HCT116 (cell line): Measurements from ENCODE around the gene TENM3. TPM values are rescaled to one million over a fixed set of nuclear protein-coding genes. Genes with fewer than 3 reads are reported as not detected.

Experiments used
- ATAC-seq: fragments of 200-7000 bp; cut with Tn5 transposase; 2 replicates; pipeline ENCODE4 v1.9.1; 2020; ENCODE audit warnings: mild to moderate bottlenecking, moderate library complexity
- BruUV-seq: library from RNA; stranded (reverse); fragments of 400-500 nt; replicated peaks from 2 replicates; lab custom pipeline; 2021; lab: Mats Ljungman, UMichigan
- CTCF ChIA-PET: fragments of 300-600 bp; sonication (Branson Sonifier 250); formaldehyde crosslinking; loops from one replicate; lab custom pipeline; 2021; ENCODE audit warnings: antibody characterized with exemption; lab: Charles Lee
- POLR2A ChIA-PET: fragments of 300-600, 350-600 bp; sonication (Branson Sonifier 250); formaldehyde crosslinking; loops from one replicate; lab custom pipeline; 2021; ENCODE audit warnings: antibody characterized with exemption; lab: Charles Lee
- RAD21 ChIA-PET, 2 experiments: fragments of 300-600 bp; sonication (Branson Sonifier 250); formaldehyde crosslinking; loops; one replicate each; lab custom pipeline; 2023; ENCODE audit warnings: low total read pairs in 2 of 2; ENCODE audit not compliant: uncharacterized antibody in 2 of 2, unreplicated experiment in 2 of 2, low non-redundant PET in 1 of 2; lab: Charles Lee
- DNase-seq: peaks from one replicate; pipeline ENCODE4 v3.0.0-alpha.2; 2010; ENCODE audit warnings: low read depth, low spot score
- H2AFZ ChIP-seq: fragments of 200-600 bp; shearing (Covaris generic), sonication (generic); 2 replicates; pipeline ENCODE4 v1.6.1; 2017; ENCODE audit warnings: low read depth, mixed run types, mixed read lengths, antibody characterized with exemption, low read length; ENCODE audit not compliant: poor library complexity, severe bottlenecking
- H3K27ac ChIP-seq: 2 replicates; pipeline ENCODE4 v1.5.1; 2012; ENCODE audit warnings: low read depth, low read length
- H3K27me3 ChIP-seq: fragments of 200-600 bp; sonication (generic); 2 replicates; pipeline ENCODE4 v1.6.1; 2016; ENCODE audit warnings: mixed run types, low read length, mixed read lengths; ENCODE audit not compliant: insufficient read depth
- H3K36me3 ChIP-seq, 2 experiments: fragments of 200-500 bp in 1 of 2; fragments of 200-600 bp in 1 of 2; sonication (Bioruptor generic) in 1 of 2; sonication (generic) in 1 of 2; 2 replicates each; pipeline versions ENCODE4 v1.5.1 to v1.6.1; 2014 to 2016; ENCODE audit warnings: low read length in 2 of 2, inconsistent platforms in 1 of 2, mixed read lengths in 1 of 2, mixed run types in 1 of 2; ENCODE audit not compliant: insufficient read depth in 2 of 2, control insufficient read depth in 1 of 2
- H3K4me1 ChIP-seq, 2 experiments: fragments of 200-600 bp in 1 of 2; sonication (generic) in 1 of 2; 2 replicates each; pipeline versions ENCODE4 v1.5.1 to v1.6.1; 2012 to 2017; ENCODE audit warnings: low read length in 2 of 2, inconsistent platforms in 1 of 2, mild to moderate bottlenecking in 1 of 2, mixed read lengths in 1 of 2, mixed run types in 1 of 2, moderate library complexity in 1 of 2; ENCODE audit not compliant: insufficient read depth in 2 of 2, control insufficient read depth in 1 of 2
- H3K4me2 ChIP-seq: fragments of 200-600 bp; sonication (generic); 2 replicates; pipeline ENCODE4 v1.6.1; 2017; ENCODE audit warnings: mixed run types, low read length, mixed read lengths
- H3K4me3 ChIP-seq, 2 experiments: fragments of 200-600 bp in 1 of 2; sonication (generic) in 1 of 2; replicated peaks in 1 of 2; 2 replicates each; pipeline ENCODE4 v1.5.1; 2011 to 2016; ENCODE audit warnings: low read length in 2 of 2, control low read depth in 1 of 2, low read depth in 1 of 2, mild to moderate bottlenecking in 1 of 2, mixed read lengths in 1 of 2, mixed run types in 1 of 2
- H3K79me2 ChIP-seq: fragments of 200-600 bp; sonication (generic); 2 replicates; pipeline ENCODE4 v1.6.1; 2017; ENCODE audit warnings: mild to moderate bottlenecking, mixed run types, low read length, moderate library complexity, mixed read lengths; ENCODE audit not compliant: insufficient read depth
- H3K9ac ChIP-seq: fragments of 200-600 bp; sonication (generic); 2 replicates; pipeline ENCODE4 v1.6.1; 2016; ENCODE audit warnings: low read length, mixed read lengths
- H3K9me2 ChIP-seq: fragments of 200-600 bp; sonication (generic), shearing (Covaris generic); 2 replicates; pipeline ENCODE4 v1.6.1; 2017; ENCODE audit warnings: mixed run types, mild to moderate bottlenecking, moderate library complexity; ENCODE audit not compliant: insufficient read depth
- H3K9me3 ChIP-seq, 2 experiments: fragments of 200-500 bp in 1 of 2; fragments of 200-600 bp in 1 of 2; sonication (Bioruptor generic) in 1 of 2; sonication (generic) in 1 of 2; 2 replicates each; pipeline ENCODE4 v1.6.1; 2014 to 2017; ENCODE audit warnings: low read length in 2 of 2, mixed read lengths in 2 of 2, inconsistent platforms in 1 of 2, low read depth in 1 of 2, mild to moderate bottlenecking in 1 of 2, mixed run types in 1 of 2, moderate library complexity in 1 of 2; ENCODE audit not compliant: control insufficient read depth in 1 of 2, insufficient read depth in 1 of 2
- H4K20me1 ChIP-seq: fragments of 200-600 bp; sonication (generic), shearing (Covaris generic); 2 replicates; pipeline ENCODE4 v1.6.1; 2017; ENCODE audit warnings: mixed run types, mild to moderate bottlenecking, moderate library complexity; ENCODE audit not compliant: insufficient read depth
- ATF3 ChIP-seq: IDR thresholded peaks from 2 replicates; pipeline ENCODE4 v1.6.1; 2012
- ELF1 ChIP-seq: IDR thresholded peaks from 2 replicates; pipeline ENCODE4 v1.6.1; 2012; ENCODE audit warnings: low read depth, borderline replicate concordance
- EZH2phosphoT487 ChIP-seq: fragments of 200-600 bp; IDR thresholded peaks from 2 replicates; pipeline ENCODE4 v1.6.1; 2018; ENCODE audit warnings: antibody characterized with exemption, borderline replicate concordance
- JUND ChIP-seq: IDR thresholded peaks from 2 replicates; pipeline ENCODE4 v1.6.1; 2012
- REST ChIP-seq: IDR thresholded peaks from 2 replicates; pipeline ENCODE4 v1.6.1; 2012; ENCODE audit warnings: low read depth
- SP1 ChIP-seq: IDR thresholded peaks from 2 replicates; pipeline ENCODE4 v1.6.1; 2012; ENCODE audit warnings: low read depth
- ZFX ChIP-seq: fragments of 450-650 bp; IDR thresholded peaks from 2 replicates; pipeline ENCODE4 v1.6.1; 2017
- ZNF274 ChIP-seq: fragments of 200-500 bp; sonication (Bioruptor generic); IDR thresholded peaks from 2 replicates; pipeline ENCODE4 v1.6.1; 2014; ENCODE audit warnings: mild to moderate bottlenecking, low read depth, low read length, inconsistent platforms
- intact Hi-C: fragments of 100-400 bp; cut with micrococcal nuclease; formaldehyde crosslinking; loops from 2 replicates; pipeline ENCODE4 v1.10.0; 2022
- total RNA-seq: library from RNA; stranded (reverse); gene quantifications from one replicate; pipeline ENCODE4 v1.2.1, GENCODE V29; 2021; ENCODE audit not compliant: unreplicated experiment

The TENM3 gene
- total RNA-seq, 1 experiment from 2014 or later = 0.54 TPM

- H3K79me2 ChIP-seq = no peaks in the 10 kb centered on the region
- no peaks in the 10 kb centered on the region for H3K27me3 ChIP-seq
- H4K20me1 ChIP-seq = no peaks in the 10 kb centered on the region
- no peak overlapping the region for H3K27ac ChIP-seq
- ATAC-seq = no peak
- POLR2A ChIA-PET = no interaction called here
- no peak overlapping the region for H3K9ac ChIP-seq
- no peaks in the 10 kb centered on the region for H3K9me2 ChIP-seq
- 0 out of 4 replicates have a peak, but pooled peaks cover 0 to 4% of the 10 kb centered on the region in 2 experiments for H3K4me1 ChIP-seq
- no peak overlapping the region for H3K4me2 ChIP-seq
- intact Hi-C loops = no loop called here
- no peak overlapping the region for H2AFZ ChIP-seq
- no peak for DNase-seq
- RAD21 ChIA-PET = no interaction called here
- no peaks in the 10 kb centered on the region for H3K36me3 ChIP-seq
- no peak for TF ChIP-seq SP1
- TF ChIP-seq ZNF274 = no peak
- no peak for TF ChIP-seq ATF3
- TF ChIP-seq ELF1 = no peak
- TF ChIP-seq EZH2phosphoT487 = no peak
- TF ChIP-seq, all 23 proteins: peak for 0
- BruUV-seq = no TSS peak
- CTCF ChIA-PET = no interaction called here
- H3K9me3 ChIP-seq = peaks cover 4 to 10% of the 10 kb centered on the region in 2 experiments; a peak in 2 of 4 replicates
- no peak overlapping the region for H3K4me3 ChIP-seq
Measured at GRCh38 chr4:182310962-182311361, 67.8 kb downstream of the TENM3 start.

GRCh38 chr4:182314537-182314936 lies 71.3 kb downstream of the TENM3 start:
- H4K20me1 ChIP-seq = no peaks in the 10 kb centered on the region
- no peak for TF ChIP-seq JUND
- TF ChIP-seq ZFX = no peak
- no peak for TF ChIP-seq REST
- TF ChIP-seq, all 23 proteins: peak for 0
- BruUV-seq = no TSS peak
- ChIA-PET POLR2A (no interaction called here), CTCF (no interaction called here), RAD21 (no interaction called here)
- DNase-seq = no peak
- Histone ChIP-seq H3K9me2 (no peaks in the 10 kb centered on the region), H3K36me3 (no peaks in the 10 kb centered on the region), H3K79me2 (no peaks in the 10 kb centered on the region), H2AFZ (no peak overlapping the region), H3K27ac (no peak overlapping the region), H3K4me3 (no peak overlapping the region), H3K9ac (no peak overlapping the region), H3K4me2 (no peak overlapping the region), H3K27me3 (no peaks in the 10 kb centered on the region), H3K4me1 (no peaks in the 10 kb centered on the region), H3K9me3 (peaks cover 4 to 10% of the 10 kb centered on the region in 2 experiments; a peak in 2 of 4 replicates)
- intact Hi-C loops = no loop called here
- ATAC-seq = no peak
